GM06990 (cell line): ENCODE results near the gene LPP.

ENCODE experiments used
- DNase-seq: peaks from one replicate; pipeline ENCODE4 v3.0.0-alpha.2; 2011; ENCODE audit not compliant: insufficient read length; ENCODE audit errors: extremely low read depth
- H3K27me3 ChIP-seq: replicated peaks from 2 replicates; pipeline ENCODE4 v1.6.0; 2011; ENCODE audit warnings: low read length; ENCODE audit not compliant: control insufficient read depth, insufficient read depth
- H3K36me3 ChIP-seq: 2 replicates; pipeline ENCODE4 v1.5.1; 2011; ENCODE audit warnings: low read length; ENCODE audit not compliant: control insufficient read depth, insufficient read depth
- H3K4me3 ChIP-seq: replicated peaks from 2 replicates; pipeline ENCODE4 v1.5.1; 2011; ENCODE audit warnings: low read depth, mild to moderate bottlenecking, control low read depth, low read length
- CTCF ChIP-seq: IDR thresholded peaks from 2 replicates; pipeline ENCODE4 v1.5.1; 2011; ENCODE audit warnings: low read length, control low read depth, mild to moderate bottlenecking, inconsistent platforms; ENCODE audit not compliant: insufficient read depth, poor library complexity, severe bottlenecking

The LPP gene

DNA sequence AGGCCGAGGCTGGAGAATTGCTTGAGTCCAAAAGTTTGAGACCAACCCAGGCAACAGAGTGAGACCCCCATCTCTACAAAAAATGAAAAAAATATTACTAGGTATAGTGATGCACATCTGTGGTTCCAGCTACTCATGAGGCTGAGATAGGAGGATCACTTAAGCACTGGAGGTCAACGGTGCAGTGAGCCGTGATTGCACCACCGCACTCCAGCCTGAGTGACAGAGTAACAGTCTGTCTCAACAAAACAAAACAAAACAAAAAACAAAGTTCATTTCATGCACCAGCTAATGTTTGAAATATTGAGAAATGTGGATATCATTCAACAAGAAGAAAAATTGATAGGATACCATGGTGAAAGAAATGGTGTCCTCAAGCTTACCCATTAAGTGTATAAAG lies 567.4 kb downstream of the LPP start:
- H3K36me3 ChIP-seq, result no peaks in the 10 kb centered on the region
- no peak for DNase-seq
- no peak for TF ChIP-seq CTCF
- H3K27me3 ChIP-seq, result no peaks in the 10 kb centered on the region
- no peak overlapping the region for H3K4me3 ChIP-seq

GRCh38 chr3:188721990-188722389 lies 568.0 kb downstream of the LPP start:
- TF ChIP-seq CTCF, result no peak
- no peak for DNase-seq
- no peaks in the 10 kb centered on the region for H3K27me3 ChIP-seq
- no peak overlapping the region for H3K4me3 ChIP-seq
- H3K36me3 ChIP-seq, result no peaks in the 10 kb centered on the region

DNA sequence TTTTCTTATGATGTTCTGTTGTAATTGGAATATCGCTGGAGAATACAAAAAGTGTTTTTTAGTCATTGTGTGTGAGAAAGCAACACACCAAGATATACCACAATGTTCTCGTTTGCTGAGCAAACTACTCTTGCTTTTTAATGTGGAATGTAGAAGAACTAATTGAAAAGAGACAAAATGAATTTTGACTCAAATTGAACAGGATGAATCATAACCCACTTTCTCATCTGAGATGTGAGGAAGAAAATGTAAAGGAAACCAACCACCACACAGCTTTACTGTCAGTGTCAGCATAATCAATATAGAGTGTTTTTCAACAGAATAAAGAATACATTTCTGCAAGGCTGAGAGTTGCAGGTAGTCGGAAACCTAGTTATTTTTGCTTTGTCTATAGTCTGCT lies 569.0 kb downstream of the LPP start:
- no peak for TF ChIP-seq CTCF
- DNase-seq, result no peak
- Histone ChIP-seq H3K36me3 (no peaks in the 10 kb centered on the region), H3K27me3 (no peaks in the 10 kb centered on the region), H3K4me3 (no peak overlapping the region)

GRCh38 chr3:188727052-188727451 lies 573.1 kb downstream of the LPP start:
- DNase-seq, result no peak
- Histone ChIP-seq H3K4me3 (no peak overlapping the region), H3K36me3 (no peaks in the 10 kb centered on the region), H3K27me3 (no peaks in the 10 kb centered on the region)
- no peak for TF ChIP-seq CTCF

GRCh38 chr3:188728371-188728896 lies 574.5 kb downstream of the LPP start:
- no peak overlapping the region for H3K4me3 ChIP-seq
- no peak for TF ChIP-seq CTCF
- no peaks in the 10 kb centered on the region for H3K27me3 ChIP-seq
- H3K36me3 ChIP-seq, result no peaks in the 10 kb centered on the region
- DNase-seq, result no peak

GRCh38 chr3:188729422-188729821 lies 575.5 kb downstream of the LPP start:
- H3K4me3 ChIP-seq, result no peak overlapping the region
- TF ChIP-seq CTCF, result no peak
- no peak for DNase-seq
- no peaks in the 10 kb centered on the region for H3K36me3 ChIP-seq
- H3K27me3 ChIP-seq, result no peaks in the 10 kb centered on the region
